ENCODE data around the gene FABP2. TPM values are rescaled to one million over a fixed set of nuclear protein-coding genes. Genes with fewer than 3 reads are reported as not detected.
"Not testable (repeated sequence)": the region's sequence is repeated elsewhere in the genome, so short reads cannot be mapped to it uniquely, and the experiment has no call there.

The FABP2 gene
- total RNA-seq, 1 experiment from 2014 or later = not detected

DNA sequence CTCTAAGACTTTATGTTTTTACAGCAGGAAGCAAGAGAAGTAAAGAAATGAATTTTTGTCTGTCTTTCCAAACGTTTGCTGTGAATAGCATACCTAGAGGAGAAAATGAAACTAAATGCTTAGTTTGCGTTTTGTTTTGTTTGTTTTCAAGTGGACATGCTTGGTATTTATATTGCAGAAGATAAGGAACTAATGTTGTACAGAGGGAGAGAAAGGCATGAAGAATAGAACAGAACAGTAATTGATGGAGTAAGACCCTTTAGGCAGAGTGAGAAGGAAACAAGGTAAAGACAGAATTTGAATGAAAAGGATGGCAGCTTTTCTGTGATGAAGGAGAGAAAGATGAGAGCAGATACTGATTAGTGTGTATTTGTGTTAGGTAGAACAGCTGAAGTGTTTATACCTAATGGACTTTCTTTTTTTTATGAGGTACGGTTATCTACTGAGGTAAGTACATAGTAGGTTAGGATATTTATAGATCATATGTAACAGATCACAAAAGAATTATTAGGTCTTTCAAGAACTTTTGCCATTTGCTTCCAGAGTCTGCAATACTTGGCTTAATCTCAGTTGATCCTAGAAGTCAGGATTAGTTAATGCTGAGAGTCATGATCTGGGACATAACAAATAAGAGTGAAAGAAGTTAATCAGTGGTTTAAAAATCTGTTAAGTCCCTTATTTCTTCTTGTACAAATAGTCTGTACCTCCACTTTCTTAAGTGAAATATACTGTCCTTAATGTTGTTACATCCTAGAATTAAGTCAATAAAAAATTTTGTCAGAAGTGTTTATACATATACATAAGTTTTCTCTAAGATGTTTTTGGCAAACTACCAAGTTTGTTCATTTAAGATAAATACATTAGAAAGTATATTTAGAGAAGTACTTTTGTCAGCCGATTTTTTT lies 36.8 kb downstream of the FABP2 start:
- DNase-seq (ENCODE audit: low read depth, low spot score) = peak; percentile 19
- in situ Hi-C loops (cut with HindIII; ENCODE audit: low pct_unique_long_range_greater_than_20kb, low sequenced_read_pairs) = no loop called here

DNA sequence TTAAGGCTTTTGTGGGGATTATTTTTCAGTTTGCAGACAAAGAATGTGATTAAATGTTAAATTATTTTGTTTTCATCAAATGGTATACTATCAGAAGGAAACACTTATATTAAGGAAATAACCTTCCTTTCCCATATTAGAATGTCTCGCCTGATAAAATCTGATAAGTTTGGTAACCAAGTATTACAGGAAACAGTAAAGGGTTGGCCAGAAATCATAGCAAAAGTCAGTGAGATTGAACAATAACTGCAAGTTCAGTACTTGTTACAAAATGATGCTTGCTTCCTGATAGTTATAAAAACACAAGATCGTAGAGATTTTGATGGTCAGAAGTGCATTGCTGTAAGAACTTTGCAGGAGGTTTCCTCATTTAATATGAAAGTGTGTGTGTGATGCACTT lies 40.5 kb downstream of the FABP2 start:
- DNase-seq (ENCODE audit: low read depth, low spot score) = no peak
- in situ Hi-C loops (cut with HindIII; ENCODE audit: low pct_unique_long_range_greater_than_20kb, low sequenced_read_pairs) = no loop called here

DNA sequence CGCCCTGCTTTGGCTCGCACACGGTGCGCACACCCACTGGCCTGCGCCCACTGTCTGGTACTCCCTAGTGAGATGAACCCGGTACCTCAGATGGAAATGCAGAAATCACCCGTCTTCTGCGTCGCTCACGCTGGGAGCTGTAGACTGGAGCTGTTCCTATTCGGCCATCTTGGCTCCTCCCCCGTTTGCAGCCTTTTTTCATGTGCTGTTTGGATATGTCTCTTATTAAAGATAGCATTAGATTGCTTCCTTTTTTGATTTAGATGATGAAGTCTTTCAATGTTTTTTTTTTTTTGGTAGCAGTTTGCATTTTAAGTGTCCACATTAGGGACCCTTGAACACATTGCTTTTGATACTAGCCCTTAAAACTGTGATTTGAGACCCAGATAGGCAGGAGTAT lies 42.0 kb downstream of the FABP2 start:
- DNase-seq (ENCODE audit: low read depth, low spot score); in situ Hi-C loops (cut with HindIII; ENCODE audit: low pct_unique_long_range_greater_than_20kb, low sequenced_read_pairs): not testable (repeated sequence)

DNA sequence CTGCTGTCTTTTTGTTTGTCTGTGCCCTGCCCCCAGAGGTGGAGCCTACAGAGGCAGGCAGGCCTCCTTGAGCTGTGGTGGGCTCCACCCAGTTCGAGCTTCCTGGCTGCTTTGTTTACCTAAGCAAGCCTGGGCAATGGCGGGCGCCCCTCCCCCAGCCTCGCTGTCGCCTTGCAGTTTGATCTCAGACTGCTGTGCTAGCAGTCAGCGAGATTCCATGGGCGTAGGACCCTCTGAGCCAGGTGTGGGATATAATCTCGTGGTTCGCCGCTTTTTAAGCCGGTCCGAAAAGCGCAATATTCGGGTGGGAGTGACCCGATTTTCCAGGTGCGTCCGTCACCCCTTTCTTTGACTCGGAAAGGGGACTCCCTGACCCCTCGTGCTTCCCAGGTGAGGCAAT lies 42.4 kb downstream of the FABP2 start:
- in situ Hi-C loops (cut with HindIII; ENCODE audit: low pct_unique_long_range_greater_than_20kb, low sequenced_read_pairs); DNase-seq (ENCODE audit: low read depth, low spot score): not testable (repeated sequence)

DNA sequence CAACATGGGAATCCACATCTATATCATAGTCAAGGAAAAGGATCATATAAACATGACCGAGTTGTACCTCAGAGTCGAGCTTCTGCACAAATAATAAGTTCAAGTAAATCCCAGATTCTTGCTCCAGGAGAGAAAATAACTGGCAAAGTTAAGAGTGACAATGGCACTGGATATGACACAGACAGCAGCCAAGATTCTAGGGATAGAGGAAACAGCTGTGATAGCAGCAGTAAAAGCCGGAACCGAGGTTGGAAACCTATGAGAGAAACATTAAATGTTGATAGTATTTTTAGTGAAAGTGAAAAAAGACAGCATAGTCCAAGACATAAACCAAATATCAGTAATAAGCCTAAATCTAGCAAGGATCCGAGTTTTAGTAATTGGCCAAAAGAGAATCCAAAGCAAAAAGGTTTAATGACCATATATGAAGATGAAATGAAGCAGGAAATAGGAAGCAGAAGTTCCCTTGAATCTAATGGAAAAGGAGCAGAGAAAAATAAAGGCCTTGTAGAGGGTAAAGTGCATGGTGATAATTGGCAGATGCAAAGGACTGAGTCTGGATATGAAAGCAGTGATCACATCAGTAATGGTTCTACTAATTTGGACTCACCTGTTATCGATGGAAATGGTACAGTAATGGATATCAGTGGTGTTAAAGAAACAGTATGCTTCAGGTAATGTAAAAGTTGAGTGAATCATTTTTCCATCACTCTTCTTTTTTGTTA lies 50.4 kb downstream of the FABP2 start:
- in situ Hi-C loops (cut with HindIII; ENCODE audit: low pct_unique_long_range_greater_than_20kb, low sequenced_read_pairs) = no loop called here
- no peak for DNase-seq (ENCODE audit: low read depth, low spot score)

DNA sequence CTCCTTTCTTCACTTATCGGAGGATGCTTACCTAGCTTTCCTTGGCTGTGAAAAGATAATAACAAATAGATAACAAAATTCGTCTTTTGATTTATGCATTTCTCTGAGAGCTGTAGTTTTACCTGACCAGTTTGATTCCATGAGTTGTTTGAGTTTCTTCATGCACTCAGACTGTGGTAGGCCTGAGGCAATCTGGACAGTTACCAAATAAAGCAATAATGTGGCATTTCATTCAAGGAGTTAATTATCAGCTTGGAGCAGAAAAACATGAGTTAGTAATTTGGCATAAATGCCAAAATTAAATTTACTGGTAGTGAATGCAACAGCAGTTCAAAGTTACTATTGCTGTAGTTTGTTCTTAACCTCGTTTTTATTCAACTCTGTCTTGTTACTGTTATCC lies 53.5 kb downstream of the FABP2 start:
- in situ Hi-C loops (cut with HindIII; ENCODE audit: low pct_unique_long_range_greater_than_20kb, low sequenced_read_pairs) = no loop called here
- DNase-seq (ENCODE audit: low read depth, low spot score) = peak; percentile 7

Small RNA genes lying within 50 kb of the gene (small RNA-seq; reads per million reads assigned to genes)
- 0 reads per million in 2 experiments for gene RNU4-33P

Other genes with a start within 250 kb of the FABP2 start
- 0.24 TPM in 1 of 2 replicates, not detected in the other for gene MYOZ2, start 186.3 kb downstream of the FABP2 start, total RNA-seq (2014; rRNA removed; shearing (Covaris generic))
- gene USP53, start 109.4 kb downstream of the FABP2 start, total RNA-seq (2014; rRNA removed; shearing (Covaris generic)) = 12.6 and 13.1 TPM in 2 replicates

Data from SK-MEL-5 (cell line).